ENCODE data around the gene OSTC. TPM values are rescaled to one million over a fixed set of nuclear protein-coding genes. Genes with fewer than 3 reads are reported as not detected.

Gene OSTC
- total RNA-seq, 1 experiment from 2014 or later: 105 TPM

GRCh38 chr4:108681321-108681809, 31.0 kb downstream of the OSTC start:
- H3K9ac ChIP-seq (ENCODE audit: low read length): no peak overlapping the region
- no peaks in the 10 kb centered on the region for H3K36me3 ChIP-seq (ENCODE audit: control insufficient read depth in 1 of 2, insufficient read depth in 2 of 2, low read length in 2 of 2)
- no peaks in the 10 kb centered on the region for H3K9me3 ChIP-seq (ENCODE audit: control insufficient read depth in 1 of 2, insufficient read depth in 1 of 2, low read depth in 1 of 2, low read length in 2 of 2)
- H3K4me2 ChIP-seq (ENCODE audit: low read length): no peak overlapping the region
- no peak overlapping the region for H2AFZ ChIP-seq (ENCODE audit: low read depth, low read length, poor library complexity, severe bottlenecking)
- ChIA-PET CTCF (no interaction called here), POLR2A (no interaction called here), RAD21 (ENCODE audit: low non-redundant PET in 1 of 2, low total read pairs in 2 of 2, uncharacterized antibody in 2 of 2, unreplicated experiment in 2 of 2) (no interaction called here)
- no peaks in the 10 kb centered on the region for H4K20me1 ChIP-seq (ENCODE audit: insufficient read depth)
- no peaks in the 10 kb centered on the region for H3K27me3 ChIP-seq (ENCODE audit: insufficient read depth, low read length)
- H3K4me3 ChIP-seq (replicated peaks in 1 of 2; ENCODE audit: low read depth in 1 of 2, low read length in 2 of 2): no peak overlapping the region
- no TSS peak for BruUV-seq (replicated peaks)
- no peak overlapping the region for H3K27ac ChIP-seq (ENCODE audit: low read depth, low read length)
- DNase-seq (ENCODE audit: low read depth, low spot score): no peak
- no peaks in the 10 kb centered on the region for H3K79me2 ChIP-seq (ENCODE audit: insufficient read depth, low read length)
- intact Hi-C loops (cut with micrococcal nuclease): loop anchor here (5.0 kb wide), 1 partner anchor 626 kb away; no protein-coding TSS in a partner anchor
- H3K4me1 ChIP-seq (ENCODE audit: control insufficient read depth in 1 of 2, insufficient read depth in 2 of 2, low read length in 2 of 2): no peaks in the 10 kb centered on the region; a peak in 1 of 4 replicates
- ATAC-seq: no peak
- no peaks in the 10 kb centered on the region for H3K9me2 ChIP-seq (ENCODE audit: insufficient read depth)
- no peak for TF ChIP-seq POLR2A (IDR thresholded peaks at IDR 0.05; ENCODE audit: borderline replicate concordance, extremely low read depth, insufficient read depth, insufficient read length)
- no peak for TF ChIP-seq ATF3 (IDR thresholded peaks at IDR 0.05)
- no peak for TF ChIP-seq SRF (IDR thresholded peaks at IDR 0.05; ENCODE audit: low read depth)
- TF ChIP-seq EZH2phosphoT487 (IDR thresholded peaks at IDR 0.05; ENCODE audit: borderline replicate concordance): no peak
- TF ChIP-seq CTCF (IDR thresholded peaks at IDR 0.05 in 2 of 3, conservative IDR thresholded peaks at IDR 0.05 in 1 of 3; ENCODE audit: borderline replicate concordance in 1 of 3, insufficient read depth in 1 of 3, low read depth in 2 of 3, low read length in 2 of 3): no peak
- TF ChIP-seq EGR1 (IDR thresholded peaks at IDR 0.05; ENCODE audit: low read depth): no peak
- no peak for TF ChIP-seq TCF7L2 (IDR thresholded peaks at IDR 0.05; ENCODE audit: borderline replicate concordance, extremely low read depth, insufficient read depth, insufficient read length)

GRCh38 chr4:108683479-108683878, 33.1 kb downstream of the OSTC start:
- H3K36me3 ChIP-seq (ENCODE audit: control insufficient read depth in 1 of 2, insufficient read depth in 2 of 2, low read length in 2 of 2): no peaks in the 10 kb centered on the region
- DNase-seq (ENCODE audit: low read depth, low spot score): peak; percentile 15
- no peaks in the 10 kb centered on the region for H3K9me2 ChIP-seq (ENCODE audit: insufficient read depth)
- peak; percentile 71; the same call in 1 of the 2 replicates for ATAC-seq
- peak; percentile 53 for TF ChIP-seq RAD21 (IDR thresholded peaks at IDR 0.05; ENCODE audit: low read depth)
- peak; percentile 38 to 57 (median 48); a peak in 5 of 6 replicates for TF ChIP-seq CTCF (IDR thresholded peaks at IDR 0.05 in 2 of 3, conservative IDR thresholded peaks at IDR 0.05 in 1 of 3; ENCODE audit: borderline replicate concordance in 1 of 3, insufficient read depth in 1 of 3, low read depth in 2 of 3, low read length in 2 of 3)
- no peak for TF ChIP-seq CEBPB (IDR thresholded peaks at IDR 0.05; ENCODE audit: low read depth)
- H3K4me3 ChIP-seq (replicated peaks in 1 of 2; ENCODE audit: low read depth in 1 of 2, low read length in 2 of 2): no peak overlapping the region
- H3K79me2 ChIP-seq (ENCODE audit: insufficient read depth, low read length): no peaks in the 10 kb centered on the region
- no peak overlapping the region for H3K4me2 ChIP-seq (ENCODE audit: low read length)
- ChIA-PET CTCF (interaction anchor here (1.5 to 1.9 kb wide), 2 partner anchors 615 to 723 kb away, joined by 4 to 5 read pairs; no protein-coding TSS in a partner anchor), RAD21 (ENCODE audit: low non-redundant PET in 1 of 2, low total read pairs in 2 of 2, uncharacterized antibody in 2 of 2, unreplicated experiment in 2 of 2) (no interaction called here), POLR2A (no interaction called here)
- H3K27me3 ChIP-seq (ENCODE audit: insufficient read depth, low read length): no peaks in the 10 kb centered on the region
- H3K4me1 ChIP-seq (ENCODE audit: control insufficient read depth in 1 of 2, insufficient read depth in 2 of 2, low read length in 2 of 2): no peaks in the 10 kb centered on the region; a peak in 1 of 4 replicates
- intact Hi-C loops (cut with micrococcal nuclease): loop anchor here (2.0 to 5.0 kb wide), 3 partner anchors 99 to 723 kb away; no protein-coding TSS in a partner anchor
- no TSS peak for BruUV-seq (replicated peaks)
- H3K9me3 ChIP-seq (ENCODE audit: control insufficient read depth in 1 of 2, insufficient read depth in 1 of 2, low read depth in 1 of 2, low read length in 2 of 2): no peaks in the 10 kb centered on the region
- no peak overlapping the region for H2AFZ ChIP-seq (ENCODE audit: low read depth, low read length, poor library complexity, severe bottlenecking)
- no peak overlapping the region for H3K27ac ChIP-seq (ENCODE audit: low read depth, low read length)
- H4K20me1 ChIP-seq (ENCODE audit: insufficient read depth): no peaks in the 10 kb centered on the region
- H3K9ac ChIP-seq (ENCODE audit: low read length): no peak overlapping the region
